KBM-7 (cell line): Measurements from ENCODE around the gene ARHGEF10L.

Experiments used
- DNase-seq: peaks from one replicate; pipeline ENCODE4 v3.0.0-alpha.2; 2015
- in situ Hi-C: fragments of 300-500 bp; cut with MboI; formaldehyde crosslinking; loops from 2 replicates; pipeline ENCODE4 v1.14.3; 2020; ENCODE audit warnings: low sequenced_read_pairs, low pct_unique_long_range_greater_than_20kb, mixed read lengths

Gene ARHGEF10L

GRCh38 chr1:17516303-17517214, 22.9 kb upstream of the ARHGEF10L start:
- in situ Hi-C loops = no loop called here
- no peak for DNase-seq

GRCh38 chr1:17520041-17520440, 19.5 kb upstream of the ARHGEF10L start:
- DNase-seq = no peak
- in situ Hi-C loops = no loop called here

- DNase-seq = no peak
- in situ Hi-C loops = no loop called here
Observed at GRCh38 chr1:17520473-17521319, 18.8 kb upstream of the ARHGEF10L start.

- in situ Hi-C loops = no loop called here
- DNase-seq = no peak
Observed at GRCh38 chr1:17521946-17522612, 17.4 kb upstream of the ARHGEF10L start.

- in situ Hi-C loops = no loop called here
- DNase-seq = no peak
Observed at GRCh38 chr1:17523321-17524041, 16.0 kb upstream of the ARHGEF10L start.

- in situ Hi-C loops = no loop called here
- DNase-seq = no peak
Observed at GRCh38 chr1:17524645-17525044, 14.9 kb upstream of the ARHGEF10L start.

GRCh38 chr1:17525996-17526686, 13.4 kb upstream of the ARHGEF10L start:
- in situ Hi-C loops = no loop called here
- DNase-seq = no peak

GRCh38 chr1:17527036-17527914, 12.2 kb upstream of the ARHGEF10L start:
- in situ Hi-C loops = no loop called here
- DNase-seq = no peak

- DNase-seq = no peak
- in situ Hi-C loops = no loop called here
Observed at GRCh38 chr1:17529381-17529780, 10.1 kb upstream of the ARHGEF10L start.

- in situ Hi-C loops = no loop called here
- no peak for DNase-seq
Observed at GRCh38 chr1:17531343-17531681, 8.2 kb upstream of the ARHGEF10L start.

- in situ Hi-C loops = no loop called here
- no peak for DNase-seq
Observed at GRCh38 chr1:17531682-17532487, 7.6 kb upstream of the ARHGEF10L start.

- no peak for DNase-seq
- in situ Hi-C loops = no loop called here
Observed at GRCh38 chr1:17533201-17533600, 6.3 kb upstream of the ARHGEF10L start.

GRCh38 chr1:17535300-17535936, 4.1 kb upstream of the ARHGEF10L start:
- no peak for DNase-seq
- in situ Hi-C loops = no loop called here

GRCh38 chr1:17538010-17538409, 1.5 kb upstream of the ARHGEF10L start:
- DNase-seq = no peak
- in situ Hi-C loops = no loop called here

- no peak for DNase-seq
- in situ Hi-C loops = no loop called here
Observed at GRCh38 chr1:17538428-17539117, 925 bp upstream of the ARHGEF10L start.

GRCh38 chr1:17539118-17539476, 401 bp upstream of the ARHGEF10L start:
- no peak for DNase-seq
- in situ Hi-C loops = no loop called here
